ENCODE results near the gene SERPINB6. TPM values are rescaled to one million over a fixed set of nuclear protein-coding genes. Genes with fewer than 3 reads are reported as not detected.
A peak's percentile ranks its signal among the peaks of the same experiment; 100 is the strongest.
"Not testable (repeated sequence)": the region's sequence is repeated elsewhere in the genome, so short reads cannot be mapped to it uniquely, and the experiment has no call there.

Gene SERPINB6
- total RNA-seq, 1 experiment from 2014 or later: 34.1 TPM

GRCh38 chr6:2914318-2914660 lies 57.1 kb downstream of the SERPINB6 start:
- Histone ChIP-seq H3K36me3 (replicated peaks; ENCODE audit: control insufficient read depth, insufficient read depth, low read length) (no peaks in the 10 kb centered on the region), H3K4me3 (ENCODE audit: insufficient read depth, low read depth, low read length) (no peak overlapping the region), H3K27me3 (ENCODE audit: control insufficient read depth, insufficient read depth, low read length) (no peaks in the 10 kb centered on the region)
- DNase-seq: no peak

- no peaks in the 10 kb centered on the region for H3K27me3 ChIP-seq (ENCODE audit: control insufficient read depth, insufficient read depth, low read length)
- H3K36me3 ChIP-seq (replicated peaks; ENCODE audit: control insufficient read depth, insufficient read depth, low read length): no peaks in the 10 kb centered on the region
- no peak for DNase-seq
- H3K4me3 ChIP-seq (ENCODE audit: insufficient read depth, low read depth, low read length): no peak overlapping the region
Measured at GRCh38 chr6:2913621-2914317, 57.6 kb downstream of the SERPINB6 start.

- Histone ChIP-seq H3K36me3 (replicated peaks; ENCODE audit: control insufficient read depth, insufficient read depth, low read length) (no peaks in the 10 kb centered on the region), H3K27me3 (ENCODE audit: control insufficient read depth, insufficient read depth, low read length) (no peaks in the 10 kb centered on the region), H3K4me3 (ENCODE audit: insufficient read depth, low read depth, low read length) (no peak overlapping the region)
- no peak for DNase-seq
Measured at GRCh38 chr6:2911171-2911570, 60.2 kb downstream of the SERPINB6 start.

GRCh38 chr6:2909718-2910117 lies 61.6 kb downstream of the SERPINB6 start:
- Histone ChIP-seq H3K27me3 (ENCODE audit: control insufficient read depth, insufficient read depth, low read length) (no peaks in the 10 kb centered on the region), H3K4me3 (ENCODE audit: insufficient read depth, low read depth, low read length) (no peak overlapping the region), H3K36me3 (replicated peaks; ENCODE audit: control insufficient read depth, insufficient read depth, low read length) (no peaks in the 10 kb centered on the region)
- DNase-seq: no peak

- not testable (repeated sequence) for H3K36me3 ChIP-seq (replicated peaks; ENCODE audit: control insufficient read depth, insufficient read depth, low read length); DNase-seq
Measured at GRCh38 chr6:2909051-2909606, 62.2 kb downstream of the SERPINB6 start.

GRCh38 chr6:2908516-2908915 lies 62.9 kb downstream of the SERPINB6 start:
- DNase-seq; H3K4me3 ChIP-seq (ENCODE audit: insufficient read depth, low read depth, low read length); H3K36me3 ChIP-seq (replicated peaks; ENCODE audit: control insufficient read depth, insufficient read depth, low read length); H3K27me3 ChIP-seq (ENCODE audit: control insufficient read depth, insufficient read depth, low read length): not testable (repeated sequence)

More at GRCh38 chr6:2909051-2909606, 62.2 kb downstream of the SERPINB6 start:
- not testable (repeated sequence) for H3K4me3 ChIP-seq (ENCODE audit: insufficient read depth, low read depth, low read length); H3K27me3 ChIP-seq (ENCODE audit: control insufficient read depth, insufficient read depth, low read length)

- DNase-seq; H3K27me3 ChIP-seq (ENCODE audit: control insufficient read depth, insufficient read depth, low read length): not testable (repeated sequence)
- peak overlapping the region; percentile 88 for H3K4me3 ChIP-seq (ENCODE audit: insufficient read depth, low read depth, low read length)
- H3K36me3 ChIP-seq (replicated peaks; ENCODE audit: control insufficient read depth, insufficient read depth, low read length): peaks cover 11% of the 10 kb centered on the region
Measured at GRCh38 chr6:2903411-2904185, 67.8 kb downstream of the SERPINB6 start.

GRCh38 chr6:2901645-2902502 lies 69.5 kb downstream of the SERPINB6 start:
- not testable (repeated sequence) for H3K27me3 ChIP-seq (ENCODE audit: control insufficient read depth, insufficient read depth, low read length); DNase-seq
- H3K36me3 ChIP-seq (replicated peaks; ENCODE audit: control insufficient read depth, insufficient read depth, low read length): peaks cover 11% of the 10 kb centered on the region
- H3K4me3 ChIP-seq (ENCODE audit: insufficient read depth, low read depth, low read length): peak overlapping the region; percentile 88

- DNase-seq: peak; percentile 46
- Histone ChIP-seq H3K27me3 (ENCODE audit: control insufficient read depth, insufficient read depth, low read length) (no peaks in the 10 kb centered on the region; the same call in 1 of the 2 replicates), H3K4me3 (ENCODE audit: insufficient read depth, low read depth, low read length) (peak overlapping the region; percentile 88), H3K36me3 (replicated peaks; ENCODE audit: control insufficient read depth, insufficient read depth, low read length) (peaks cover 14% of the 10 kb centered on the region)
Measured at GRCh38 chr6:2900821-2901644, 70.3 kb downstream of the SERPINB6 start.

- Histone ChIP-seq H3K4me3 (ENCODE audit: insufficient read depth, low read depth, low read length) (no peak overlapping the region), H3K36me3 (replicated peaks; ENCODE audit: control insufficient read depth, insufficient read depth, low read length) (peaks cover 16% of the 10 kb centered on the region), H3K27me3 (ENCODE audit: control insufficient read depth, insufficient read depth, low read length) (no peaks in the 10 kb centered on the region; the same call in 1 of the 2 replicates)
- DNase-seq: no peak
Measured at GRCh38 chr6:2900221-2900807, 71.1 kb downstream of the SERPINB6 start.

GRCh38 chr6:2899596-2899995 lies 71.8 kb downstream of the SERPINB6 start:
- DNase-seq: no peak
- peaks cover 19% of the 10 kb centered on the region for H3K36me3 ChIP-seq (replicated peaks; ENCODE audit: control insufficient read depth, insufficient read depth, low read length)
- H3K4me3 ChIP-seq (ENCODE audit: insufficient read depth, low read depth, low read length): no peak overlapping the region

More at GRCh38 chr6:2899596-2899995, 71.8 kb downstream of the SERPINB6 start:
- no peaks in the 10 kb centered on the region; the same call in 1 of the 2 replicates for H3K27me3 ChIP-seq (ENCODE audit: control insufficient read depth, insufficient read depth, low read length)
